OCI-LY3 (cell line): ENCODE measurements around the gene OMP.
A peak's percentile ranks its signal among the peaks of the same experiment; 100 is the strongest.

Experiments used
- H2AFZ ChIP-seq: fragments of 200-600, 300-600 bp; shearing (Covaris generic); 2 replicates; pipeline ENCODE4 v1.6.0; 2014; ENCODE audit warnings: antibody characterized with exemption, low read depth, low read length
- H3K27ac ChIP-seq: fragments of 200-600, 300-600 bp; sonication (generic); 2 replicates; pipeline ENCODE4 v1.5.1; 2014; ENCODE audit warnings: mild to moderate bottlenecking, low read length, moderate library complexity, mixed read lengths
- H3K27me3 ChIP-seq: fragments of 200-600, 300-600 bp; sonication (generic); 2 replicates; pipeline ENCODE4 v1.6.1; 2014; ENCODE audit warnings: low read depth, low read length, mixed read lengths
- H3K36me3 ChIP-seq: fragments of 200-600, 300-600 bp; sonication (generic); replicated peaks from 2 replicates; pipeline ENCODE3; 2014; ENCODE audit warnings: low read depth, low read length, mixed read lengths
- H3K4me1 ChIP-seq: fragments of 300-600, 200-600 bp; sonication (generic); 2 replicates; pipeline ENCODE4 v1.6.1; 2014; ENCODE audit warnings: low read length, mixed read lengths
- H3K4me2 ChIP-seq: fragments of 200-600, 300-600 bp; sonication (generic); 2 replicates; pipeline ENCODE4 v1.6.1; 2014; ENCODE audit warnings: low read length, mixed read lengths
- H3K4me3 ChIP-seq: fragments of 300-600, 200-600 bp; sonication (generic); 2 replicates; pipeline ENCODE4 v1.5.1; 2014; ENCODE audit warnings: antibody characterized with exemption, mild to moderate bottlenecking, low read length, moderate library complexity
- H3K79me2 ChIP-seq: fragments of 300-600, 200-600 bp; shearing (Covaris generic); 2 replicates; pipeline ENCODE4 v1.6.1; 2014; ENCODE audit warnings: mild to moderate bottlenecking, low read length, mixed read lengths
- H3K9ac ChIP-seq: fragments of 300-600, 200-600 bp; shearing (Covaris generic); 2 replicates; pipeline ENCODE4 v1.6.0; 2014; ENCODE audit warnings: mild to moderate bottlenecking, low read length, moderate library complexity
- H3K9me3 ChIP-seq: fragments of 200-600, 300-600 bp; shearing (Covaris generic); 2 replicates; pipeline ENCODE4 v1.6.1; 2014; ENCODE audit warnings: low read length, mixed read lengths; ENCODE audit not compliant: insufficient read depth
- H4K20me1 ChIP-seq: fragments of 200-600, 300-600 bp; sonication (generic); 2 replicates; pipeline ENCODE4 v1.6.1; 2016; ENCODE audit warnings: low read length, mixed read lengths; ENCODE audit not compliant: insufficient read depth
- EZH2phosphoT487 ChIP-seq: fragments of 200-600 bp; shearing (Covaris generic); IDR thresholded peaks from 2 replicates; pipeline ENCODE4 v1.6.1; 2018; ENCODE audit warnings: antibody characterized with exemption, mixed run types, low read depth
- TF ChIP-seq, protein P1 (sequence below): fragments of 200-600, 300-600 bp; sonication (generic); IDR thresholded peaks from 2 replicates; pipeline ENCODE4 v1.5.1; 2014; ENCODE audit warnings: antibody characterized with exemption, low read length, low read depth

Gene OMP

DNA sequence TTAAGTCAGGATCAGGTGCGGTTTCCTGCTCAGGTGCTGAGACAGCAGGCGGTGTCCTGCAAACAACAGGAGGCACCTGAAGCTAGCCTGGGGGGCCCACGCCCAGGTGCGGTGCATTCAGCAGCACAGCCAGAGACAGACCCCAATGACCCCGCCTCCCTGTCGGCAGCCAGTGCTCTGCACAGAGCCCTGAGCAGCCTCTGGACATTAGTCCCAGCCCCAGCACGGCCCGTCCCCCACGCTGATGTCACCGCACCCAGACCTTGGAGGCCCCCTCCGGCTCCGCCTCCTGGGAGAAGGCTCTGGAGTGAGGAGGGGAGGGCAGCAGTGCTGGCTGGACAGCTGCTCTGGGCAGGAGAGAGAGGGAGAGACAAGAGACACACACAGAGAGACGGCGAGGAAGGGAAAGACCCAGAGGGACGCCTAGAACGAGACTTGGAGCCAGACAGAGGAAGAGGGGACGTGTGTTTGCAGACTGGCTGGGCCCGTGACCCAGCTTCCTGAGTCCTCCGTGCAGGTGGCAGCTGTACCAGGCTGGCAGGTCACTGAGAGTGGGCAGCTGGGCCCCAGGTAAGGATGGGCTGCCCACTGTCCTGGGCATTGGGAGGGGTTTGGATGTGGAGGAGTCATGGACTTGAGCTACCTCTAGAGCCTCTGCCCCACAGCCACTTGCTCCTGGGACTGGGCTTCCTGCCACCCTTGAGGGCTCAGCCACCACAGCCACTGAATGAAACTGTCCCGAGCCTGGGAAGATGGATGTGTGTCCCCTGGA, 25.5 kb downstream of the OMP start, which contains the start of gene MYO7A:
Gene MYO7A (plus strand): TSS at position 327 of the 772 bp plus-strand sequence. CDS start 2,389 bp downstream, outside the sequence.
- H3K4me2 ChIP-seq: peak within 1 kb of the TSS; percentile 99
- peak within 1 kb of the TSS; percentile 79 for H3K4me3 ChIP-seq
- H3K79me2 ChIP-seq: no peaks in the 10 kb centered on the region
- peak within 1 kb of the TSS; percentile 54 for H3K9ac ChIP-seq
- no peak within 1 kb of the TSS for H3K27ac ChIP-seq
- H3K36me3 ChIP-seq: no peaks in the 10 kb centered on the region
- H4K20me1 ChIP-seq: no peaks in the 10 kb centered on the region
- H3K9me3 ChIP-seq: no peaks in the 10 kb centered on the region
- H3K27me3 ChIP-seq: no peaks in the 10 kb centered on the region
- peak within 1 kb of the TSS; percentile 98 for H2AFZ ChIP-seq
- peaks cover 15% of the 10 kb centered on the region for H3K4me1 ChIP-seq
- TF ChIP-seq, protein P1, sequence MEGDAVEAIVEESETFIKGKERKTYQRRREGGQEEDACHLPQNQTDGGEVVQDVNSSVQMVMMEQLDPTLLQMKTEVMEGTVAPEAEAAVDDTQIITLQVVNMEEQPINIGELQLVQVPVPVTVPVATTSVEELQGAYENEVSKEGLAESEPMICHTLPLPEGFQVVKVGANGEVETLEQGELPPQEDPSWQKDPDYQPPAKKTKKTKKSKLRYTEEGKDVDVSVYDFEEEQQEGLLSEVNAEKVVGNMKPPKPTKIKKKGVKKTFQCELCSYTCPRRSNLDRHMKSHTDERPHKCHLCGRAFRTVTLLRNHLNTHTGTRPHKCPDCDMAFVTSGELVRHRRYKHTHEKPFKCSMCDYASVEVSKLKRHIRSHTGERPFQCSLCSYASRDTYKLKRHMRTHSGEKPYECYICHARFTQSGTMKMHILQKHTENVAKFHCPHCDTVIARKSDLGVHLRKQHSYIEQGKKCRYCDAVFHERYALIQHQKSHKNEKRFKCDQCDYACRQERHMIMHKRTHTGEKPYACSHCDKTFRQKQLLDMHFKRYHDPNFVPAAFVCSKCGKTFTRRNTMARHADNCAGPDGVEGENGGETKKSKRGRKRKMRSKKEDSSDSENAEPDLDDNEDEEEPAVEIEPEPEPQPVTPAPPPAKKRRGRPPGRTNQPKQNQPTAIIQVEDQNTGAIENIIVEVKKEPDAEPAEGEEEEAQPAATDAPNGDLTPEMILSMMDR: no peak
- TF ChIP-seq EZH2phosphoT487: no peak

DNA sequence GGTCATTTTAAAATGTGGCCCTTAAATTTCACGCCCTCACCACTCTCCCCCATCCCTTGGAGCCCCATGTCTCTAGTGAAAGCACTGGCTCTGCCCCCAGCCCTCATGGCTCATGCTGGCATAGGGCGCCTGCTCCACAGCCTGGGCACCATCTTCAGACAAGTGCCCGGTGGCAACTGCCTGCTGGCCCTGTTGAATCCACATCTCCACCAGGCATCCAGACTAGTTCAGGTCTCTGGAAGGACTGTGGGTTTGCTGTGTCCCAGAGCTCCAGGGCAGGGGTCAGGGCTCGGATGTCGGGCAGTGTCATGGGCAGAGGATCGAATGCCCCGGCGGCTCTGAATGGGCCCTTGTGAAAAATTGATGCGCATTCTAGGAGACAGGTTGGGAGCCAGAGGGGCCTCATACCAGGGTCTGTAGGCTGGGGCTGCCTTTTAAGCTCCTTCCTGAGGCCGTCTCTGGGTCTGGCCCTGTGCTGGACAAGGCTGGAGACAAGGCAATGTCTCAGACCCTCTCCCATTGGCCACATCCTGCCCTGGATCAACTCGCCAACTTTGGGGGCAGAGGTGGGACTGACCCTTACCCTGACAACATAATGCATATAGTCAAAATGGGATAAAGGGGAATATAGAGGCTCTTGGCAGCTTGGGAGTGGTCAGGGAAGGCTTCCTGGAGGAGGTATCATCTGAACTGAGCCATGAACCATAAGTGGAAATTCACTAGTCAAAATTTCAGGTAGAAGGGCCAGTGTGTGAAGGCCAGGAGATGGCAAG, 26.6 kb downstream of the OMP start:
- H3K9ac ChIP-seq: no peak overlapping the region
- H3K9me3 ChIP-seq: no peaks in the 10 kb centered on the region
- H4K20me1 ChIP-seq: no peaks in the 10 kb centered on the region
- no peak overlapping the region for H3K4me2 ChIP-seq
- H3K4me1 ChIP-seq: peaks cover 15% of the 10 kb centered on the region
- no peak overlapping the region for H3K4me3 ChIP-seq
- no peaks in the 10 kb centered on the region for H3K36me3 ChIP-seq
- no peak overlapping the region for H2AFZ ChIP-seq
- TF ChIP-seq, protein P1: no peak
- TF ChIP-seq EZH2phosphoT487: no peak
- H3K27ac ChIP-seq: no peak overlapping the region
- no peaks in the 10 kb centered on the region for H3K79me2 ChIP-seq
- no peaks in the 10 kb centered on the region for H3K27me3 ChIP-seq

DNA sequence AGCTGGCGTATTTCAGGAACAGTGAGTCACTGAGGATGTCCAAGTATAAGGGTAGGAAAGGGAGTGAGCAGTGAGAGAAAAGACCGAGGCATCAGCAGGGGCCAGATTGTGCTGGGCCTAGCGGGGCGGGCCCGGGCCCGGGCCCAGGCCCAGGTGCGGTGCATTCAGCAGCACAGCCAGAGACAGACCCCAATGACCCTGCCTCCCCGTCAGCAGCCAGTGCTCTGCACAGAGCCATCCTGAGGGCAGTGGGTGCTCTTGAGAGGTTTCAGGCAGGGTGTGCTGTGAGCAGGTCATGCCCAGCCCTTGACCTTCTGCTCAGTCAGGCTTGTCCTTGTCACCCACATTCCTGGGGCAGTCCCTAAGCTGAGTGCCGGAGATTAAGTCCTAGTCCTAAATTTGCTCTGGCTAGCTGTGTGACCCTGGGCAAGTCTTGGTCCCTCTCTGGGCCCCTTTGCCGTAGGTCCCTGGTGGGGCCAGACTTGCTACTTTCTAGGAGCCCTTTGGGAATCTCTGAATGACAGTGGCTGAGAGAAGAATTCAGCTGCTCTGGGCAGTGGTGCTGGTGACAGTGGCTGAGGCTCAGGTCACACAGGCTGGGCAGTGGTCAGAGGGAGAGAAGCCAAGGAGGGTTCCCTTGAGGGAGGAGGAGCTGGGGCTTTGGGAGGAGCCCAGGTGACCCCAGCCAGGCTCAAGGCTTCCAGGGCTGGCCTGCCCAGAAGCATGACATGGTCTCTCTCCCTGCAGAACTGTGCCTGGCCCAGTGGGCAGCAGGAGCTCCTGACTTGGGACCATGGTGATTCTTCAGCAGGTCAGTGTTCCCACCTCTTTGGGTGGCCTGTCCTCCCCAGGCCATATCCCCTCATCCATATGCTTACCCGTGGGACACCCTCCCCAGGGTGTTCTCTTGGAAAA, 27.5 kb downstream of the OMP start:
- H3K9me3 ChIP-seq: no peaks in the 10 kb centered on the region
- H3K36me3 ChIP-seq: no peaks in the 10 kb centered on the region
- no peaks in the 10 kb centered on the region for H3K27me3 ChIP-seq
- H3K4me2 ChIP-seq: no peak overlapping the region
- no peak overlapping the region for H3K4me3 ChIP-seq
- H2AFZ ChIP-seq: no peak overlapping the region
- peaks cover 18% of the 10 kb centered on the region for H3K4me1 ChIP-seq
- H4K20me1 ChIP-seq: no peaks in the 10 kb centered on the region
- H3K27ac ChIP-seq: no peak overlapping the region
- no peaks in the 10 kb centered on the region for H3K79me2 ChIP-seq
- TF ChIP-seq, protein P1: no peak
- no peak for TF ChIP-seq EZH2phosphoT487
- H3K9ac ChIP-seq: no peak overlapping the region
